ENCODE measurements around the gene SRRM1. TPM values are rescaled to one million over a fixed set of nuclear protein-coding genes. Genes with fewer than 3 reads are reported as not detected.

The SRRM1 gene
- total RNA-seq, 1 experiment from 2014 or later: 290 TPM

GRCh38 chr1:24635195-24635843 lies 7.8 kb upstream of the SRRM1 start:
- H3K4ac ChIP-seq (ENCODE audit: low read depth, low read length): no peak overlapping the region
- no peaks in the 10 kb centered on the region; a peak in 1 of 5 replicates for H3K9me3 Mint-ChIP-seq
- H4K20me1 ChIP-seq (ENCODE audit: control insufficient read depth, insufficient read depth, insufficient read length): no peaks in the 10 kb centered on the region
- H3K23ac ChIP-seq (ENCODE audit: insufficient read length, low read depth, low read length): no peak overlapping the region
- no peak for DNase-seq
- no peaks in the 10 kb centered on the region for H3K79me1 ChIP-seq (ENCODE audit: insufficient read depth, low read depth, low read length, poor library complexity, severe bottlenecking)
- H3K27me3 ChIP-seq (ENCODE audit: insufficient read depth, low read length): no peaks in the 10 kb centered on the region
- H2BK20ac ChIP-seq (ENCODE audit: low read depth, low read length, poor library complexity, severe bottlenecking): no peak overlapping the region
- peaks cover 5% of the 10 kb centered on the region; the same call in 1 of the 2 replicates for H3K4me1 ChIP-seq (ENCODE audit: insufficient read depth, low read length)
- no peak overlapping the region for H2AK5ac ChIP-seq (ENCODE audit: insufficient read length, low read length)
- no peak overlapping the region for H4K8ac ChIP-seq (replicated peaks; ENCODE audit: insufficient read length, low read depth, low read length)
- H3K4me2 ChIP-seq (ENCODE audit: insufficient read depth, insufficient read length, low read length): no peak overlapping the region
- H2AFZ ChIP-seq (ENCODE audit: low read length): no peak overlapping the region
- H3K18ac ChIP-seq (ENCODE audit: insufficient read length, low read depth, low read length): no peak overlapping the region
- peak; percentile 80 for TF ChIP-seq CTCF (conservative IDR thresholded peaks at IDR 0.05)
- no peaks in the 10 kb centered on the region for H3K9me3 ChIP-seq (ENCODE audit: control insufficient read depth, low read depth, low read length)
- H3K27ac Mint-ChIP-seq: no peak overlapping the region
- H2BK120ac ChIP-seq (ENCODE audit: low read depth, low read length, poor library complexity, severe bottlenecking): no peak overlapping the region
- no peak overlapping the region for H3K27ac ChIP-seq (ENCODE audit: insufficient read length, low read depth, low read length)
- no peak overlapping the region for H4K91ac ChIP-seq (ENCODE audit: insufficient read length, low read depth, low read length)
- WGBS (ENCODE audit: extremely low coverage, insufficient read length, low lambda C conversion rate): no CpG with 5 or more reads among the region's 4 CpGs
- H3K4me1 Mint-ChIP-seq: peaks cover 11 to 14% of the 10 kb centered on the region in 2 experiments
- no peaks in the 10 kb centered on the region for H3K36me3 Mint-ChIP-seq (ENCODE audit: insufficient read depth in 1 of 3, low read depth in 3 of 3)
- H4K5ac ChIP-seq (ENCODE audit: insufficient read length, low read depth, low read length): no peak overlapping the region
- H3T11ph ChIP-seq (ENCODE audit: low read length): no peak overlapping the region
- H2BK5ac ChIP-seq (ENCODE audit: insufficient read length, low read length): no peak overlapping the region
- H3K23me2 ChIP-seq (ENCODE audit: insufficient read length, low read depth, low read length, poor library complexity, severe bottlenecking): no peaks in the 10 kb centered on the region
- peaks cover 7% of the 10 kb centered on the region for H3K27me3 Mint-ChIP-seq (ENCODE audit: low read depth)
- H2BK15ac ChIP-seq (ENCODE audit: low read depth, low read length): no peak overlapping the region
- H3K9ac ChIP-seq (ENCODE audit: extremely low read depth, insufficient read length, low read length): no peak overlapping the region
- H3K4me3 Mint-ChIP-seq: no peak overlapping the region
- H3K56ac ChIP-seq (ENCODE audit: insufficient read length, low read depth, low read length): no peak overlapping the region
- no peak overlapping the region for H3K14ac ChIP-seq (ENCODE audit: insufficient read depth, low read length)
- H3K79me2 ChIP-seq (ENCODE audit: insufficient read depth, low read length): no peaks in the 10 kb centered on the region
- no peak overlapping the region for H2BK12ac ChIP-seq (ENCODE audit: insufficient read length, low read depth, low read length)
